B cell (primary cell): ENCODE measurements around the gene RBM45. TPM values are rescaled to one million over a fixed set of nuclear protein-coding genes. Genes with fewer than 3 reads are reported as not detected.

Experiments used
- ATAC-seq: fragments of 200-7000 bp; cut with Tn5 transposase; one replicate; pipeline ENCODE4 v1.10.0; 2021; ENCODE audit warnings: low read depth, mild to moderate bottlenecking, moderate number of reproducible peaks, moderate library complexity
- CTCF ChIA-PET: fragments of 350-600 bp; sonication (Branson Sonifier 250); formaldehyde crosslinking; loops from one replicate; lab custom pipeline; 2021; ENCODE audit warnings: antibody characterized with exemption, inconsistent platforms; lab: Charles Lee
- POLR2A ChIA-PET: fragments of 350-600 bp; sonication (Branson Sonifier 250); formaldehyde crosslinking; loops from one replicate; lab custom pipeline; 2021; ENCODE audit warnings: antibody characterized with exemption; lab: Charles Lee
- DNase-seq: peaks from one replicate; pipeline ENCODE4 v3.0.0; 2013
- H2AFZ ChIP-seq: 2 replicates; pipeline ENCODE4 v1.6.1; 2012; ENCODE audit warnings: mild to moderate bottlenecking, low read depth, low read length; ENCODE audit not compliant: insufficient read depth, poor library complexity, severe bottlenecking
- H3K27ac ChIP-seq, 2 donors: 1 replicate in 1 of 2; 2 replicates in 1 of 2; pipeline ENCODE4 v1.5.1; 2012 to 2013; ENCODE audit warnings: low read length in 2 of 2, mild to moderate bottlenecking in 2 of 2, moderate library complexity in 1 of 2
- H3K27me3 ChIP-seq, 4 experiments: fragments of 200-600 bp in 1 of 4; sonication (generic) in 1 of 4; replicated peaks in 1 of 4; 1 replicate in 2 of 4; 2 replicates in 2 of 4; pipeline versions ENCODE4 v1.6.1 to v1.7.0; 2013 to 2016; ENCODE audit warnings: low read length in 3 of 4, mild to moderate bottlenecking in 2 of 4, mixed read lengths in 1 of 4, moderate library complexity in 1 of 4; ENCODE audit not compliant: insufficient read depth in 4 of 4, control insufficient read depth in 3 of 4; ENCODE audit errors: control extremely low read depth in 1 of 4
- H3K36me3 ChIP-seq, 2 experiments: replicated peaks in 1 of 2; 1 replicate in 1 of 2; 2 replicates in 1 of 2; pipeline versions ENCODE4 v1.6.1 to v1.7.1; 2013; ENCODE audit warnings: low read length in 1 of 2; ENCODE audit not compliant: insufficient read depth in 2 of 2, control insufficient read depth in 1 of 2; ENCODE audit errors: control extremely low read depth in 1 of 2, extremely low read depth in 1 of 2
- H3K4me1 ChIP-seq, 2 donors: fragments of 200-600 bp in 1 of 2; sonication (generic) in 1 of 2; 1 replicate in 1 of 2; 2 replicates in 1 of 2; pipeline versions ENCODE4 v1.5.1 to v1.6.1; 2013 to 2017; ENCODE audit warnings: low read length in 2 of 2; ENCODE audit not compliant: control insufficient read depth in 2 of 2, insufficient read depth in 2 of 2
- H3K4me2 ChIP-seq: replicated peaks from 2 replicates; pipeline ENCODE3; 2012; ENCODE audit warnings: mild to moderate bottlenecking, low read depth, low read length; ENCODE audit not compliant: poor library complexity, severe bottlenecking
- H3K4me3 ChIP-seq, 5 experiments: fragments of 200-600 bp in 1 of 5; sonication (generic) in 1 of 5; 1 replicate in 3 of 5; 2 replicates in 2 of 5; pipeline versions ENCODE4 v1.5.1 to v1.7.0; 2011 to 2016; ENCODE audit warnings: low read length in 4 of 5, mild to moderate bottlenecking in 4 of 5, low read depth in 2 of 5, control low read depth in 1 of 5, moderate library complexity in 1 of 5; ENCODE audit not compliant: insufficient read depth in 1 of 5; ENCODE audit errors: control extremely low read depth in 1 of 5, extremely low read depth in 1 of 5
- H3K79me2 ChIP-seq: fragments of 200-600 bp; sonication (generic); one replicate; pipeline ENCODE4 v1.6.0; 2016; ENCODE audit warnings: low read length; ENCODE audit not compliant: control insufficient read depth, insufficient read depth
- H3K9ac ChIP-seq: fragments of 200-600 bp; sonication (generic); 2 replicates; pipeline ENCODE4 v1.6.1; 2017; ENCODE audit warnings: mild to moderate bottlenecking, low read length, moderate library complexity
- H3K9me3 ChIP-seq, 3 donors: one replicate each; pipeline versions ENCODE4 v1.6.1 to v1.7.1; 2013; ENCODE audit warnings: low read length in 2 of 3; ENCODE audit not compliant: control insufficient read depth in 2 of 3, insufficient read depth in 1 of 3; ENCODE audit errors: control extremely low read depth in 1 of 3
- H4K20me1 ChIP-seq: 2 replicates; pipeline ENCODE4 v1.6.0; 2012; ENCODE audit warnings: mild to moderate bottlenecking, low read length; ENCODE audit not compliant: insufficient read depth, control insufficient read depth, poor library complexity, severe bottlenecking
- H3K27ac Mint-ChIP-seq: one replicate; pipeline ENCODE4 v1.8.0; 2021; ENCODE audit warnings: mixed read lengths
- H3K27me3 Mint-ChIP-seq: one replicate; pipeline ENCODE4 v1.8.0; 2021; ENCODE audit warnings: mixed read lengths
- H3K4me1 Mint-ChIP-seq: one replicate; pipeline ENCODE4 v1.8.0; 2021; ENCODE audit warnings: mixed read lengths
- H3K4me3 Mint-ChIP-seq: one replicate; pipeline ENCODE4 v1.8.0; 2021; ENCODE audit warnings: mixed read lengths
- H3K9me3 Mint-ChIP-seq: one replicate; pipeline ENCODE4 v1.8.0; 2022; ENCODE audit warnings: mixed read lengths; ENCODE audit not compliant: insufficient read depth
- CTCF ChIP-seq: fragments of 200-600 bp; IDR thresholded peaks from one replicate; pipeline ENCODE4 v1.8.0; 2022; ENCODE audit warnings: antibody characterized with exemption, mild to moderate bottlenecking
- EZH2 ChIP-seq: IDR thresholded peaks from 2 replicates; pipeline ENCODE4 v1.6.1; 2012; ENCODE audit warnings: borderline replicate concordance, low read depth, mild to moderate bottlenecking, moderate library complexity, low read length; ENCODE audit not compliant: insufficient read depth, poor library complexity, severe bottlenecking
- WGBS: methylation state at CpG from one replicate; pipeline ENCODE4 v1.1.5; 2013; ENCODE audit warnings: missing lambda C conversion rate; ENCODE audit not compliant: insufficient coverage; 5-methylcytosine and 5-hydroxymethylcytosine counted together
- intact Hi-C: fragments of 100-400 bp; cut with micrococcal nuclease; formaldehyde crosslinking; loops from one replicate; pipeline ENCODE4 v1.10.0; 2022
- polyA plus RNA-seq: library from polyadenylated mRNA; depleted of rRNA; stranded (reverse); fragments of >200 nt; gene quantifications from 2 replicates; pipeline ENCODE4 v1.2.3, GENCODE V29; 2012
- total RNA-seq, 2 donors: library from RNA; stranded (reverse); fragments of 120-200 nt in 1 of 2; gene quantifications; 1 replicate in 1 of 2; 2 replicates in 1 of 2; pipeline versions ENCODE4 v1.2.3 to v1.2.4, GENCODE V29; 2013 to 2022

RBM45 gene
- total and polyA plus RNA-seq, 2 donors (not counting 1 experiment from before 2014, with no cell fraction given) = 4.6 to 24.0 TPM

GRCh38 chr2:178109813-178110212 is 2.4 kb upstream of the RBM45 start:
- CTCF ChIA-PET = interaction anchor here (1.0 kb wide), 1 partner anchor 304 kb away, joined by 3 read pairs; no protein-coding TSS in a partner anchor
- WGBS = no CpG with 5 or more reads among the region's 1 CpG
- no peak overlapping the region for H2AFZ ChIP-seq

More at GRCh38 chr2:178109813-178110212, 2.4 kb upstream of the RBM45 start:
- Histone ChIP-seq H4K20me1 (no peaks in the 10 kb centered on the region), H3K27ac (no peak overlapping the region), H3K4me1 (peaks cover 12% of the 10 kb centered on the region in 2 donors), H3K4me3 (no peak overlapping the region), H3K27me3 (no peaks in the 10 kb centered on the region), H3K79me2 (peaks cover 11% of the 10 kb centered on the region), H3K9ac (no peak overlapping the region), H3K9me3 (no peaks in the 10 kb centered on the region), H3K4me2 (no peak overlapping the region), H3K36me3 (no peaks in the 10 kb centered on the region)
- TF ChIP-seq CTCF (peak; percentile 72), EZH2 (no peak)
- Mint-ChIP-seq H3K27ac (no peak overlapping the region), H3K9me3 (no peaks in the 10 kb centered on the region), H3K4me3 (no peak overlapping the region), H3K27me3 (peaks cover 4% of the 10 kb centered on the region), H3K4me1 (peaks cover 30% of the 10 kb centered on the region)
- ATAC-seq (no peak), DNase-seq (peak; percentile 39)
- POLR2A ChIA-PET = no interaction called here
- intact Hi-C loops = loop anchor here (5.0 to 10.0 kb wide), 2 partner anchors 287 to 475 kb away; no protein-coding TSS in a partner anchor
